Sigmoid colon (tissue), 4 donors: Measurements from ENCODE around the gene MTMR3.
"Not testable (repeated sequence)": the region's sequence is repeated elsewhere in the genome, so short reads cannot be mapped to it uniquely, and the experiment has no call there.

Source experiments
- EP300 ChIP-seq, 4 donors: sonication (generic); formaldehyde crosslinking; IDR thresholded peaks; one replicate each; pipeline ENCODE4 v1.6.1; 2017; ENCODE audit warnings: antibody characterized with exemption in 4 of 4
- POLR2A ChIP-seq, 2 donors: fragments of 450-650 bp; IDR thresholded peaks; one replicate each; pipeline ENCODE4 v1.6.1; 2016; ENCODE audit warnings: antibody characterized with exemption in 2 of 2, mild to moderate bottlenecking in 2 of 2, moderate library complexity in 2 of 2
- POLR2AphosphoS5 ChIP-seq, 4 donors: sonication (generic); formaldehyde crosslinking; IDR thresholded peaks; one replicate each; pipeline ENCODE4 v1.6.1; 2017; ENCODE audit warnings: antibody characterized with exemption in 4 of 4
- TF ChIP-seq, protein P1 (sequence below), 4 experiments: fragments of 450-650 bp in 3 of 4; fragments of 200-600 bp in 1 of 4; IDR thresholded peaks; one replicate each; pipeline ENCODE4 v1.5.1; 2016 to 2019; ENCODE audit warnings: antibody characterized with exemption in 4 of 4, mild to moderate bottlenecking in 3 of 4, moderate library complexity in 2 of 4

DNA sequence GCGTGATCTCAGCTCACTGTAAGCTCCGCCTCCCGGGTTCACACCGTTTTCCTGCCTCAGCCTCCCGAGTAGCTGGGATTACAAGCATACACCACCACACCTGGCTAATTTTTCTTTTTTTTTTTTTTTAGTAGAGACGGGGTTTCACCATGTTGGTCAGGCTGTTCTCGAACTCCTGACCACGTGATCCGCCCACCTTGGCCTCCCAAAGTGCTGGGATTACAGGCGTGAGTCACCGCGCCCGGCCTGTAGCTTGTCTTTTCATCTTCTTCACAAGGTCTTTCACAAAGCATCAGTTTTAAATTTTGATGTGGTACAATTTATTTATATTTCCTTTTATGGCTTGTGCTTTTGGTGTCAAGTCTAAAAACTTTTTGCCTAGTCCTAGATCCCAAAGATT is 17.4 kb upstream of the MTMR3 start:
- not testable (repeated sequence) for TF ChIP-seq POLR2A, POLR2AphosphoS5, EP300 (IDR thresholded peaks at IDR 0.05)
- TF ChIP-seq, protein P1, sequence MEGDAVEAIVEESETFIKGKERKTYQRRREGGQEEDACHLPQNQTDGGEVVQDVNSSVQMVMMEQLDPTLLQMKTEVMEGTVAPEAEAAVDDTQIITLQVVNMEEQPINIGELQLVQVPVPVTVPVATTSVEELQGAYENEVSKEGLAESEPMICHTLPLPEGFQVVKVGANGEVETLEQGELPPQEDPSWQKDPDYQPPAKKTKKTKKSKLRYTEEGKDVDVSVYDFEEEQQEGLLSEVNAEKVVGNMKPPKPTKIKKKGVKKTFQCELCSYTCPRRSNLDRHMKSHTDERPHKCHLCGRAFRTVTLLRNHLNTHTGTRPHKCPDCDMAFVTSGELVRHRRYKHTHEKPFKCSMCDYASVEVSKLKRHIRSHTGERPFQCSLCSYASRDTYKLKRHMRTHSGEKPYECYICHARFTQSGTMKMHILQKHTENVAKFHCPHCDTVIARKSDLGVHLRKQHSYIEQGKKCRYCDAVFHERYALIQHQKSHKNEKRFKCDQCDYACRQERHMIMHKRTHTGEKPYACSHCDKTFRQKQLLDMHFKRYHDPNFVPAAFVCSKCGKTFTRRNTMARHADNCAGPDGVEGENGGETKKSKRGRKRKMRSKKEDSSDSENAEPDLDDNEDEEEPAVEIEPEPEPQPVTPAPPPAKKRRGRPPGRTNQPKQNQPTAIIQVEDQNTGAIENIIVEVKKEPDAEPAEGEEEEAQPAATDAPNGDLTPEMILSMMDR (IDR thresholded peaks at IDR 0.05): not testable (repeated sequence)
